T-helper 17 cell (primary cell): ENCODE data around the gene PLTP. TPM values are rescaled to one million over a fixed set of nuclear protein-coding genes. Genes with fewer than 3 reads are reported as not detected.
"Not testable (repeated sequence)": the region's sequence is repeated elsewhere in the genome, so short reads cannot be mapped to it uniquely, and the experiment has no call there.

Source experiments
- ATAC-seq: fragments of 150-1000 bp; cut with Tn5 transposase; 2 replicates; pipeline ENCODE4 v1.10.0; 2021; ENCODE audit warnings: mild to moderate bottlenecking, moderate library complexity
- DNase-seq, 3 donors: peaks; one replicate each; pipeline versions ENCODE4 v3.0.0 to v3.0.0-alpha.2; 2020 to 2021
- H3K9me3 ChIP-seq: one replicate; pipeline ENCODE4 v1.7.0; 2013; ENCODE audit warnings: low read length, mild to moderate bottlenecking; ENCODE audit not compliant: control insufficient read depth, poor library complexity, severe bottlenecking
- H3K27ac Mint-ChIP-seq: one replicate; pipeline ENCODE4 v1.8.0; 2022; ENCODE audit warnings: mild to moderate bottlenecking, moderate library complexity, mixed read lengths
- H3K27me3 Mint-ChIP-seq: one replicate; pipeline ENCODE4 v1.8.0; 2022; ENCODE audit warnings: mixed read lengths
- H3K36me3 Mint-ChIP-seq: one replicate; pipeline ENCODE4 v1.8.0; 2022; ENCODE audit warnings: low read depth, mixed read lengths
- H3K4me1 Mint-ChIP-seq: one replicate; pipeline ENCODE4 v1.8.0; 2022; ENCODE audit warnings: mild to moderate bottlenecking, mixed read lengths
- H3K4me3 Mint-ChIP-seq: one replicate; pipeline ENCODE4 v1.8.0; 2022; ENCODE audit warnings: mild to moderate bottlenecking, moderate library complexity, mixed read lengths
- total RNA-seq, 4 donors: library from RNA in 2 of 4; stranded (reverse) in 2 of 4; gene quantifications; one replicate each; pipeline ENCODE4 v1.2.3 and lab custom pipeline; 2022 to 2026

Gene PLTP
- total RNA-seq, 2 donors from 2014 or later = 1.5 TPM; not detected in 1

DNA sequence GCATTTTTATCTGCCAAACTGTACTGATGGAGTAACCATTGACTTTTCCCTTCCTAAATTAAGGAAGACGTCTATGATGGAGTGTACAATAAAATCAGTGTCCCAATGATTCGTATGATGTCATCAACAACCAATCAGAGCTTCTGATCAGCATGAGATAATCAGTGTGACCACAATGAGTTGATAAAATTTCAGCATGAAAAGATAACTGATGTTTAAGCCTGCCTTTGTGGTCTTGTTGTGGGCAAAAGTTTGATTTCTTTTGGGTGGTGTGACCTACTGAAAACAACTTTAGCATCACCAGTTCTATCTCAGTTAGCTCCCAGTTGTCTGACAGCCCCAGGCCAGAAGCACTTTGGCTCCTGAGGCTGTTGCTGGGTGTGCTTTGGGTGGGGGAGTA, 25.8 kb upstream of the PLTP start:
- DNase-seq = no peak
- H3K9me3 ChIP-seq = no peaks in the 10 kb centered on the region
- peaks cover 27% of the 10 kb centered on the region for H3K4me1 Mint-ChIP-seq
- peak overlapping the region; percentile 77 for H3K4me3 Mint-ChIP-seq
- peaks cover 8% of the 10 kb centered on the region for H3K36me3 Mint-ChIP-seq
- H3K27me3 Mint-ChIP-seq = no peaks in the 10 kb centered on the region
- peak overlapping the region; percentile 92 for H3K27ac Mint-ChIP-seq
- ATAC-seq = no peak

- DNase-seq = no peak
- ATAC-seq = peak; percentile 2
- Mint-ChIP-seq H3K4me1 (peaks cover 27% of the 10 kb centered on the region), H3K27ac (peak overlapping the region; percentile 97), H3K36me3 (peaks cover 8% of the 10 kb centered on the region), H3K27me3 (no peaks in the 10 kb centered on the region), H3K4me3 (peak overlapping the region; percentile 97)
- H3K9me3 ChIP-seq = no peaks in the 10 kb centered on the region
Observed at GRCh38 chr20:45935416-45936046, 23.6 kb upstream of the PLTP start.

GRCh38 chr20:45934586-45935415, 22.8 kb upstream of the PLTP start, which contains the start of gene PCIF1:
Gene PCIF1, plus strand, starts transcription at chr20:45934683. Its CDS starts 4,317 bp downstream, at chr20:45939000.
- peaks cover 27% of the 10 kb centered on the region for H3K4me1 Mint-ChIP-seq
- peaks cover 8% of the 10 kb centered on the region for H3K36me3 Mint-ChIP-seq
- DNase-seq (peak; percentile 97 to 98 (median 98)), ATAC-seq (peak; percentile 83)
- H3K27ac Mint-ChIP-seq = peak within 1 kb of the TSS; percentile 97
- H3K4me3 Mint-ChIP-seq = peak within 1 kb of the TSS; percentile 97
- no peaks in the 10 kb centered on the region for H3K27me3 Mint-ChIP-seq
- H3K9me3 ChIP-seq = no peaks in the 10 kb centered on the region

DNA sequence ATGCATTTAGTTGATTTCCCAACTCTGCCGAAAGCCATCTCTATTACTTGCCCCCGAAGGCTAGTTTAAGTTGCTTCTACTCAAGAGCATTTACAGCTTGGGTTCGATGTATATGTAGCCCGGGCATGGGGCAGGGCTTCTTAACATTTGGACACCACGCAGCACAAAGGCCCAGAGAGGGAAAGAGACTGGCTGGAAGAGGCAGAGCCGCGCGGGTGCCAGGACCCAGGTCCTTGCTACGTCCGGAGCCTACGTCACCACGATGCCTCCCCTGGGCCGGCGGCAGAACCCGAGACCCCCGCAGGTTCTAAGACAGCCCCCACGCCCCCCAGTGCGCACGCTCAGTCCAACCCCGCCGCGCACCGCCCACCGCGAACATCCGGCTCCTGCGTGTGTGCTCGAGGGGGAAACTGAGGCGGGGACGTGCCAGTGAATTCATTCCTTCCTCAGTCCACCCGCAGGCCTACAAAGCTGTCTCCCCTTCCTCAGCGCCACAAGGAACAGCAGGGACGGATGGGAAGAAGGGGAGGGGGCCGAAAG, 22.2 kb upstream of the PLTP start:
- H3K36me3 Mint-ChIP-seq = peaks cover 4% of the 10 kb centered on the region
- H3K9me3 ChIP-seq = no peaks in the 10 kb centered on the region
- H3K27ac Mint-ChIP-seq = peak overlapping the region; percentile 97
- peaks cover 24% of the 10 kb centered on the region for H3K4me1 Mint-ChIP-seq
- peak; percentile 2 for ATAC-seq
- peak overlapping the region; percentile 97 for H3K4me3 Mint-ChIP-seq
- peak in 2 of 3 donors; percentile 26 to 48 for DNase-seq
- no peaks in the 10 kb centered on the region for H3K27me3 Mint-ChIP-seq

DNA sequence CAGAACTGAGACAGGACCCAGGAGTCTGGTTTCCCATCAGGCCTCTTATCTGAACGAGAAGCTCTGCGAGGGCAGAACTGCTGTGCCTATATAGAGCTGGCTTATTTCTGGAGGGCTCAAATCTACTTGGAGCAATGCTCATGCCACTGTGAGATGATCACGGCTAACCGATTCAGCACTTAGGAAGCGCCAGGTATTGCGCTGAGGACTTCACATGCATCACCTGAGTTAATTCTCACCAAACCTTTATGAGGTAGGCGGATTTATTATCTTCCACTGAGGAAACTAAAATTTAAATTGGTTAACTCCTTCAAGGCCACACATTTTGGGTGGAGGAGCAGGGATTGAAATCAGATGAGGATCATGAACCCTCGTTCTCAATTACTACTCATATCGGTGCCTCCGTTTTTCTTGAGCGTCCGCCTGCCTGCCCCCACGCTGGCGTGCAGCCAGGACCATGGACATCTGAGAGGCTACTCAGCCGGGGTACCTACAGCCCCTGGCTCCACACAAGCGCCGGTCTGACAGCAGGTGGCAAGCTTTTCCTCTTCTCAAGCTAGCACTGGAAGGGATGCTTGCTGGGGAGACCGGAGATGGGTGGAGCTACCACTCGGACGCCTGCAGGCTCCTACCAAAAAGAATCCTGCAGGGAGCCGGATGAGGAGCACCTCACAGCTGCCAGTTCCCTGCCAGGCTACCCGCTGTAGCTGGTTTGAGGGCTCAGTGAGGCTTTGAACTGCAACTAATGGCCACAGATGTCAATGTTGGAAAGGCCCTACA, 21.5 kb upstream of the PLTP start:
- ATAC-seq (no peak), DNase-seq (peak; percentile 32 to 43 (median 37))
- H3K9me3 ChIP-seq = no peaks in the 10 kb centered on the region
- H3K36me3 Mint-ChIP-seq = peaks cover 4% of the 10 kb centered on the region
- peaks cover 21% of the 10 kb centered on the region for H3K4me1 Mint-ChIP-seq
- no peaks in the 10 kb centered on the region for H3K27me3 Mint-ChIP-seq
- H3K27ac Mint-ChIP-seq = peak overlapping the region; percentile 97
- H3K4me3 Mint-ChIP-seq = peak overlapping the region; percentile 97

DNA sequence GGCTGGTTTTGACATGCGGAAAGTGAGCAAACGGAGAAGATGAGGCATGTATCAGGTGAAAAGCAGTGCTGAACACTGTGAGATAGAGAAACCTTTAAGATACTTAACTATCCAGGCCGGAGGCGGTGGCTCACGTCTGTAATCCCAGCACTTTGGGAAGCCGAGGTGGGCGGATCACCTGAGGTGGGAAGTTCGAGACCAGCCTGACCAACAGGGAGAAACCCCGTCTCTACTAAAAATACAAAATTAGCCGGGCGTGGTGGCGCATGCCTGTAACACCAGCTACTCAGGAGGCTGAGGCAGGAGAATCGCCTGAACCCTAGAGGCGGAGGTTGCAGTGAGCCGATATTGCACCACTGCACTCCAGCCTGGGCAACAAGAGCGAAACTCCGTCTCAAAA, 19.7 kb upstream of the PLTP start:
- peaks cover 13% of the 10 kb centered on the region for H3K4me1 Mint-ChIP-seq
- H3K4me3 Mint-ChIP-seq, H3K27ac Mint-ChIP-seq, DNase-seq, H3K9me3 ChIP-seq, H3K36me3 Mint-ChIP-seq, H3K27me3 Mint-ChIP-seq, ATAC-seq: not testable (repeated sequence)

DNA sequence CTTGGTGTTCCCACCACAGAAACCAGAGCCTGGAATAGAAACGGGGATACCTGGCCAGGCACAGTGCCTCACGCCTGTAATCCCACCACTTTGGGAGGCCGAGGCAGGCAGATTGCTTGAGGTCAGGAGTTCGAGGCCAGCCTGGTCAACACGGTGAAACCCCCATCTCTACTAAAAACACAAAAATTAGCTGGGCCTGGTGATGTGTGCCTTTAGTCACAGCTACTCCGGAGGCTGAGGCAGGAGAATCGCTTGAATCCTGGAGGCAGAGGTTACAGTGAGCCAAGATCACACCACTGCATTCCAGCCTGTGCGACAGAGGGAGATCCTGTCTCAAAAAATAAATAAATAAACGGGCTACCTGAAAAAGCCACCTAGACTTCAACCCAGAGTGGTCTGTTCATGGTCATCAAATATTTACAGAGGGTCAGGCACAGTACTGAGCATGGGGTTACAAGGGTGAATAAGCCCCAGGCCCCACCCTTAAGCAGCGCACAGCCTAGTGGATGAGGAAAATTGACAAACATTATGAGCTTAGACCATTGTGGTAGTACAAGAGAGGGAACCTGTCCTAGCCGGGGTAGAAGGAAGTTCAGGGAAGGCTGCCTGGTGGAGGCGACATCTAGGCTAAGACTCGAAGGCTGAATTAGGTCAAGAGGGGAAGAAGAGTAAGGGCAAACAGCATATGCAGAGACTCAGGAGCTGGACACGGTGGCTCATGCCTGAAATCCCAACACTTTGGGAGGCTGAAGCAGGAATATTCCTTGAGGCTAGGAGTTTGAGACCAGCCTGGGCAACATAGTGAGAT, 15.3 kb upstream of the PLTP start:
- no peak overlapping the region for H3K27ac Mint-ChIP-seq

DNA sequence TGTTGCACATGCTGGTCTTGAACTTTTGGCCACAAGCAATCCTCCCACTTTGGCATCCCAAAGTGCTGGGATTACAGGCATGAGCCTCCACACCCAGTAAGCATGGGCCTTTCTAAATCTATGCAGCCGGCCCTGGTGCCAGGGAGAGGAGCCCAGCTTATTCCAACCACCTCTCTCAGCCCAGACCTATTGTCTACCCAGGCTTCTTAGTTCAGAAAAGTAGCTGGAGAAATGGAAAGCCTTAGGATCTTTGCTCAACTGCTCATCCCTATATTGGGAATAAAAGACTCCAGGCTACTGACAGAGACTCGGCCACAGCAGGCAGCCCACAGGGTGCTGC, 14.7 kb upstream of the PLTP start:
- ATAC-seq = no peak

More for the DNA sequence above, 15.3 kb upstream of the PLTP start:
- Mint-ChIP-seq H3K4me1 (peaks cover 11% of the 10 kb centered on the region), H3K36me3 (no peaks in the 10 kb centered on the region), H3K4me3 (no peak overlapping the region), H3K27me3 (no peaks in the 10 kb centered on the region)
- H3K9me3 ChIP-seq = no peaks in the 10 kb centered on the region
- DNase-seq (no peak), ATAC-seq (no peak)

GRCh38 chr20:45925821-45926506, 14.0 kb upstream of the PLTP start:
- no peak overlapping the region for H3K4me3 Mint-ChIP-seq
- H3K27me3 Mint-ChIP-seq = peaks cover 12% of the 10 kb centered on the region
- H3K27ac Mint-ChIP-seq = no peak overlapping the region
- H3K4me1 Mint-ChIP-seq = peaks cover 15% of the 10 kb centered on the region
- no peaks in the 10 kb centered on the region for H3K9me3 ChIP-seq
- ATAC-seq (no peak), DNase-seq (no peak)
- peaks cover 2% of the 10 kb centered on the region for H3K36me3 Mint-ChIP-seq

More for the DNA sequence above, 14.7 kb upstream of the PLTP start:
- Mint-ChIP-seq H3K4me3 (no peak overlapping the region), H3K27ac (no peak overlapping the region), H3K36me3 (peaks cover 1% of the 10 kb centered on the region), H3K4me1 (peaks cover 13% of the 10 kb centered on the region), H3K27me3 (peaks cover 5% of the 10 kb centered on the region)
- DNase-seq = no peak
- no peaks in the 10 kb centered on the region for H3K9me3 ChIP-seq

DNA sequence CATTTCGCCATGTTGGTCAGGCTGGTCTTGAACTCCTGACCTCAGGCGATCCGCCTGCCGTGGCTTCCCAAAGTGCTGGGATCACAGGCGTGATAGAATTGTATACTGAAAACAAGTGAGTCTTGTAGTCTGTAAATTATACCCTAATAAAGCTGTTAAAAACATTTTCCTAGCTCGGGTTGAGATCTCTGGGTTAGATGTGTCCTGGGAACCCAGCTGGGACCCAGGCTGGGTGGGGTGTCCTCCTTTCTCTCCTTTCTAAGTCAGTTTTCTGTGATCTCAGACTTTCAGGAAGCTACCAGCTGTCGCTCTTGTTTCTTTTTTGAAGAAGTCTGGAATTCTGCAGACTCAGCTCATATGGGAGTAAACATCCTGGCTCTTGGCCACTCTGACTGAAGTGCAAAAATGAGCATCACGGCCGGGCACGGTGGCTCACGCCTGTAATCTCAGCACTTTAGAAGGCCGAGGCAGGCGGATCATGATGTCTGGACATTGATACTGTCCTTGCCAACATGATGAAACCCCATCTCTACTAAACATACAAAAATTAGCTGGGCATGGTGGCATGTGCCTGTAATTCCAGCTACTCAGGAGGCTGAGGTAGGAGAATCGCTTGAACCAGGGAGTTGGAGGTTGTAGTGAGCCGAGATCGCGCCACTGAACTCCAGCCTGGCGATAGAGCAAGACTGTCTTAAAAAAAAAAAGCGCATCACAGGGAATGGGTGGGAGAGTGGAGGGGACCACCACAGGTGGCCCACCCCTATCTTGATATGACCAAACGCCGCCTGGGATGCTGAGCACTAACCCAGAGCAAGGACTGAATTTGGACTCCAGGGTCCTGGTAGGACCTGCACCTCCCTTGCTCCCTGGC, 12.7 kb upstream of the PLTP start:
- H3K4me1 Mint-ChIP-seq = peaks cover 16% of the 10 kb centered on the region
- DNase-seq = no peak
- H3K9me3 ChIP-seq = no peaks in the 10 kb centered on the region
- H3K27ac Mint-ChIP-seq = no peak overlapping the region
- H3K4me3 Mint-ChIP-seq = no peak overlapping the region
- ATAC-seq = no peak
- peaks cover 5% of the 10 kb centered on the region for H3K36me3 Mint-ChIP-seq
- peaks cover 23% of the 10 kb centered on the region for H3K27me3 Mint-ChIP-seq

- H3K27ac Mint-ChIP-seq = peak overlapping the region; percentile 66
- peaks cover 29% of the 10 kb centered on the region for H3K27me3 Mint-ChIP-seq
- DNase-seq (no peak), ATAC-seq (no peak)
- peaks cover 5% of the 10 kb centered on the region for H3K36me3 Mint-ChIP-seq
- no peaks in the 10 kb centered on the region for H3K9me3 ChIP-seq
- peaks cover 11% of the 10 kb centered on the region for H3K4me1 Mint-ChIP-seq
- H3K4me3 Mint-ChIP-seq = no peak overlapping the region
Observed at GRCh38 chr20:45921337-45922189, 9.6 kb upstream of the PLTP start.
